GM18517 (cell line): Measurements from ENCODE around the gene ANKRD23.
"Not testable (repeated sequence)": the region's sequence is repeated elsewhere in the genome, so short reads cannot be mapped to it uniquely, and the experiment has no call there.

Experiments used
- ATAC-seq: cut with Tn5 transposase; IDR thresholded peaks from one replicate; pipeline ENCODE4 v1.9.1; 2021; ENCODE audit warnings: mild to moderate bottlenecking, moderate library complexity; ENCODE audit not compliant: unreplicated experiment

Gene ANKRD23

GRCh38 chr2:96819128-96819875, 24.5 kb downstream of the ANKRD23 start:
- ATAC-seq = no peak

- no peak for ATAC-seq
These were observed 25.9 kb downstream of the ANKRD23 start for GRCh38 chr2:96817882-96818281.

- no peak for ATAC-seq
These were observed 26.8 kb downstream of the ANKRD23 start for GRCh38 chr2:96816836-96817702.

- ATAC-seq = peak; percentile 76
These were observed 27.5 kb downstream of the ANKRD23 start, which contains the start of gene CNNM3 for GRCh38 chr2:96816127-96816835. CNNM3 (plus strand) TSS chr2:96816268; CDS start chr2:96816278, 10 bp downstream.

GRCh38 chr2:96815326-96816126, 28.3 kb downstream of the ANKRD23 start:
- ATAC-seq = no peak

- ATAC-seq = no peak
These were observed 30.2 kb downstream of the ANKRD23 start for GRCh38 chr2:96813656-96814055.

GRCh38 chr2:96811917-96812316, 31.9 kb downstream of the ANKRD23 start:
- ATAC-seq = no peak

- no peak for ATAC-seq
These were observed 33.0 kb downstream of the ANKRD23 start for GRCh38 chr2:96810783-96811192.

GRCh38 chr2:96809951-96810782, 33.7 kb downstream of the ANKRD23 start:
- no peak for ATAC-seq

GRCh38 chr2:96809216-96809882, 34.5 kb downstream of the ANKRD23 start:
- ATAC-seq = no peak

- no peak for ATAC-seq
These were observed 35.5 kb downstream of the ANKRD23 start for GRCh38 chr2:96808176-96808837.

- no peak for ATAC-seq
These were observed 36.7 kb downstream of the ANKRD23 start for GRCh38 chr2:96807127-96807471.

GRCh38 chr2:96806468-96807126, 37.2 kb downstream of the ANKRD23 start:
- peak; percentile 48 for ATAC-seq

GRCh38 chr2:96805946-96806345, 37.9 kb downstream of the ANKRD23 start:
- not testable (repeated sequence) for ATAC-seq

- ATAC-seq = no peak
These were observed 38.8 kb downstream of the ANKRD23 start for GRCh38 chr2:96804986-96805385.

- ATAC-seq = no peak
These were observed 41.1 kb downstream of the ANKRD23 start for GRCh38 chr2:96802721-96803120.

- no peak for ATAC-seq
These were observed 41.8 kb downstream of the ANKRD23 start for GRCh38 chr2:96801786-96802595.
